ENCODE measurements around the gene MYO5A. TPM values are rescaled to one million over a fixed set of nuclear protein-coding genes. Genes with fewer than 3 reads are reported as not detected.
"Not testable (repeated sequence)": the region's sequence is repeated elsewhere in the genome, so short reads cannot be mapped to it uniquely, and the experiment has no call there.

The MYO5A gene
- total RNA-seq, 4 donors from 2014 or later: 22.0 to 37.4 (median 33.2) TPM

- H3K27me3 ChIP-seq: no peaks in the 10 kb centered on the region
- DNase-seq (ENCODE audit: extremely low spot score): no peak
- intact Hi-C loops (cut with DNase I): no loop called here
- H3K36me3 ChIP-seq: peaks cover 0 to 6% (median 0%) of the 10 kb centered on the region in 4 donors
- no peak overlapping the region for H3K4me3 ChIP-seq
- TF ChIP-seq, protein P1, sequence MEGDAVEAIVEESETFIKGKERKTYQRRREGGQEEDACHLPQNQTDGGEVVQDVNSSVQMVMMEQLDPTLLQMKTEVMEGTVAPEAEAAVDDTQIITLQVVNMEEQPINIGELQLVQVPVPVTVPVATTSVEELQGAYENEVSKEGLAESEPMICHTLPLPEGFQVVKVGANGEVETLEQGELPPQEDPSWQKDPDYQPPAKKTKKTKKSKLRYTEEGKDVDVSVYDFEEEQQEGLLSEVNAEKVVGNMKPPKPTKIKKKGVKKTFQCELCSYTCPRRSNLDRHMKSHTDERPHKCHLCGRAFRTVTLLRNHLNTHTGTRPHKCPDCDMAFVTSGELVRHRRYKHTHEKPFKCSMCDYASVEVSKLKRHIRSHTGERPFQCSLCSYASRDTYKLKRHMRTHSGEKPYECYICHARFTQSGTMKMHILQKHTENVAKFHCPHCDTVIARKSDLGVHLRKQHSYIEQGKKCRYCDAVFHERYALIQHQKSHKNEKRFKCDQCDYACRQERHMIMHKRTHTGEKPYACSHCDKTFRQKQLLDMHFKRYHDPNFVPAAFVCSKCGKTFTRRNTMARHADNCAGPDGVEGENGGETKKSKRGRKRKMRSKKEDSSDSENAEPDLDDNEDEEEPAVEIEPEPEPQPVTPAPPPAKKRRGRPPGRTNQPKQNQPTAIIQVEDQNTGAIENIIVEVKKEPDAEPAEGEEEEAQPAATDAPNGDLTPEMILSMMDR (IDR thresholded peaks at IDR 0.05): no peak
- no peak overlapping the region for H3K27ac ChIP-seq (replicated peaks in 1 of 4)
- peaks cover 0 to 2% (median 0%) of the 10 kb centered on the region in 4 donors for H3K4me1 ChIP-seq
- 50% methylated on average over 1 of the region's 1 CpG for WGBS
- no peaks in the 10 kb centered on the region for H3K9me3 ChIP-seq
Measured at GRCh38 chr15:52419494-52419893, 109.2 kb downstream of the MYO5A start.

DNA sequence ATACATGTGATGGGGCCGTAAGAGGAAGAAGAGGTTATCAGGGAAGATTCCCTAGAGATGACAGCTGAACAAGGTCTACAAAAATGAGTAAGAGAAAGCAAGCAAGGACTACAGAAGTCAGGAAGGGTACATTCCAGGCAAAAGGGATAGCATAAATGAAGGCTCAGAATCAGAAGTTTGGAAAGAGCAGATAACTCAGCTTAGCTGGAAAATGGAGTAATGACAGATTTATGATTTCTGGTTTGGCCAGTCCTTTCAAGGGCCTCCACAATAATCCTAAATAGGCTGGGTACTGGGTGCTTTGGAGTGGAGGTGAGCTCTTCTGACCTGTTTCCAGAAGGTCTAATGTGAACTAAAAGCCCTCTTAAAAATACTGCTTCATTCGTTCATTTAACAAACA is 110.7 kb downstream of the MYO5A start:
- H3K4me1 ChIP-seq: peaks cover 0 to 2% (median 0%) of the 10 kb centered on the region in 4 donors
- H3K27ac ChIP-seq (replicated peaks in 1 of 4): no peak overlapping the region
- no peak overlapping the region for H3K4me3 ChIP-seq
- TF ChIP-seq POLR2A (IDR thresholded peaks at IDR 0.05; ENCODE audit: low read depth): no peak
- TF ChIP-seq POLR2AphosphoS5 (IDR thresholded peaks at IDR 0.05): no peak
- TF ChIP-seq EP300 (IDR thresholded peaks at IDR 0.05): no peak
- TF ChIP-seq, protein P1 (IDR thresholded peaks at IDR 0.05): no peak
- 86% methylated on average over 2 of the region's 2 CpGs for WGBS
- no peak for DNase-seq (ENCODE audit: extremely low spot score)
- H3K36me3 ChIP-seq: peaks cover 0 to 6% (median 0%) of the 10 kb centered on the region in 4 donors
- no peaks in the 10 kb centered on the region for H3K9me3 ChIP-seq
- H3K27me3 ChIP-seq: no peaks in the 10 kb centered on the region
- intact Hi-C loops (cut with DNase I): no loop called here

GRCh38 chr15:52417521-52417920 is 111.2 kb downstream of the MYO5A start:
- Histone ChIP-seq H3K9me3 (no peaks in the 10 kb centered on the region), H3K36me3 (peaks cover 0 to 6% (median 0%) of the 10 kb centered on the region in 4 donors), H3K27ac (replicated peaks in 1 of 4) (no peak overlapping the region), H3K4me1 (peaks cover 0 to 2% (median 0%) of the 10 kb centered on the region in 4 donors), H3K27me3 (no peaks in the 10 kb centered on the region), H3K4me3 (no peak overlapping the region)
- WGBS: 76% methylated on average over 3 of the region's 3 CpGs
- intact Hi-C loops (cut with DNase I): no loop called here
- no peak for TF ChIP-seq EP300 (IDR thresholded peaks at IDR 0.05)
- TF ChIP-seq, protein P1 (IDR thresholded peaks at IDR 0.05): no peak
- TF ChIP-seq POLR2AphosphoS5 (IDR thresholded peaks at IDR 0.05): no peak
- TF ChIP-seq POLR2A (IDR thresholded peaks at IDR 0.05; ENCODE audit: low read depth): no peak
- DNase-seq (ENCODE audit: extremely low spot score): no peak

- 94% methylated on average over 1 of the region's 1 CpG for WGBS
- intact Hi-C loops (cut with DNase I): not testable (repeated sequence)
Measured at GRCh38 chr15:52416566-52416965, 112.1 kb downstream of the MYO5A start.

DNA sequence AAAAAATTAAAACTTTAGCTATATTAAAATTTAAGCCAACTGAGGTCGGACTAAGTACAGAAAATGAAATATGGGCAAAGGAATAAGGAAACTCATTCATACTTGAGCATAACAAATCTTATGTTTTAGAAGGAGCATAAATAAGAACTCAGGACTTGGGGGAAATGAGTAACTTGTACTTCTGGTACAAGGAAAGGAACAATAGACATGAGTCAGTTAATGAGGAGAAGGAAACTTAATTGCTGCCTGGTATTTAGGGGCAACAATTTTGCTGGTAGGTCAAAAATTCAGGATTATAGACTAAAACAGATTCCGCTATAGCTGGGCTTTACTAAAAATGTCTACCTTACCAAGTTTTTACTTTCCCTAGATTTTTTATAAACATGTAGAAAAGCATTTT is 113.1 kb downstream of the MYO5A start:
- 90% methylated on average over 2 of the region's 2 CpGs for WGBS
- Histone ChIP-seq H3K27me3 (no peaks in the 10 kb centered on the region), H3K9me3 (no peaks in the 10 kb centered on the region), H3K4me3 (no peak overlapping the region), H3K27ac (replicated peaks in 1 of 4) (peak overlapping the region in 2 of 4 donors; percentile 22 to 24), H3K4me1 (peaks cover 0 to 2% (median 0%) of the 10 kb centered on the region in 4 donors), H3K36me3 (peaks cover 0 to 6% (median 0%) of the 10 kb centered on the region in 4 donors)
- DNase-seq (ENCODE audit: extremely low spot score): no peak
- intact Hi-C loops (cut with DNase I): no loop called here
- TF ChIP-seq, protein P1 (IDR thresholded peaks at IDR 0.05): no peak
- TF ChIP-seq POLR2A (IDR thresholded peaks at IDR 0.05; ENCODE audit: low read depth): no peak
- no peak for TF ChIP-seq EP300 (IDR thresholded peaks at IDR 0.05)
- TF ChIP-seq POLR2AphosphoS5 (IDR thresholded peaks at IDR 0.05): no peak

More at GRCh38 chr15:52416566-52416965, 112.1 kb downstream of the MYO5A start:
- not testable (repeated sequence) for H3K27me3 ChIP-seq; H3K9me3 ChIP-seq; H3K27ac ChIP-seq (replicated peaks in 1 of 4); H3K36me3 ChIP-seq; H3K4me3 ChIP-seq; H3K4me1 ChIP-seq; DNase-seq (ENCODE audit: extremely low spot score)
